K562 (cell line): Measurements from ENCODE around the gene HYCC2. TPM values are rescaled to one million over a fixed set of nuclear protein-coding genes. Genes with fewer than 3 reads are reported as not detected.

Experiments
- polyA plus RNA-seq, 8 experiments: library from polyadenylated mRNA; depleted of rRNA in 4 of 8; stranded (reverse) in 5 of 8; unstranded in 3 of 8; fragments of >200 nt; fragmentation: Nextera tagmentation in 2 of 8; fragmentation: Illumina TruSeq in 1 of 8; extraction: Ambion mirVana in 2 of 8; extraction: Trizol in 1 of 8; gene quantifications; 2 replicates each; pipeline versions ENCODE4 v1.2.1 to v1.2.3, GENCODE V29; 2011 to 2014; ENCODE audit warnings: inconsistent platforms in 1 of 8, missing spikeins in 1 of 8
- small RNA-seq: library from RNA; depleted of rRNA; stranded (forward); fragments of <200 nt; gene quantifications from one replicate; pipeline ENCODE3, GENCODE V24; 2014
- total RNA-seq, 7 experiments: library from RNA; depleted of rRNA in 6 of 7; stranded (reverse); fragments of >200 nt in 6 of 7; fragmentation: Illumina TruSeq in 2 of 7; extraction: Trizol in 2 of 7; gene quantifications; 2 replicates each; pipeline versions ENCODE4 v1.2.1 to v1.2.3, GENCODE V29; 2011 to 2021; ENCODE audit warnings: low replicate concordance in 1 of 7

Gene HYCC2
- total and polyA plus RNA-seq, 9 of the 15 experiments (the other 6 are each of a cell fraction or from before 2014, with no cell fraction given) = 5.4 to 20.0 (median 9.8) TPM

Small RNA genes lying within 50 kb of the gene (small RNA-seq; reads per million reads assigned to genes)
- gene RNU6-1206P = not detected

Other genes with a start within 250 kb of the HYCC2 start
Only the 7 nearest of the 8 such genes appear.
- 22.4 and 30.3 TPM in 2 replicates for gene PPIL3, start 182.6 kb downstream of the HYCC2 start, total RNA-seq (2014; rRNA removed)
- 42.1 and 45.9 TPM in 2 replicates for gene PPIL3, start 182.6 kb downstream of the HYCC2 start, total RNA-seq (2014; rRNA removed; fragmentation: Illumina TruSeq; extraction: Trizol)
- gene PPIL3, start 182.6 kb downstream of the HYCC2 start, total RNA-seq (2015; rRNA removed; fragmentation: Illumina TruSeq; extraction: Trizol) = 38.6 and 40.5 TPM in 2 replicates
- 24.3 and 26.5 TPM in 2 replicates for gene PPIL3, start 182.6 kb downstream of the HYCC2 start, total RNA-seq (2021)
- 65.0 and 66.2 TPM in 2 replicates for gene PPIL3, start 182.6 kb downstream of the HYCC2 start, polyA plus RNA-seq (2011; rRNA removed)
- gene PPIL3, start 182.6 kb downstream of the HYCC2 start, polyA plus RNA-seq (2014; fragmentation: Illumina TruSeq; extraction: Trizol) = 38.4 and 49.0 TPM in 2 replicates
- 10 to 100 TPM; 59.4 to 64.6 TPM for gene PPIL3, start 182.6 kb downstream of the HYCC2 start, polyA plus RNA-seq (2014; fragmentation: Nextera tagmentation; extraction: Ambion mirVana)
- 41.9 and 51.8 TPM in 2 replicates for gene PPIL3, start 182.6 kb downstream of the HYCC2 start, polyA plus RNA-seq (2014; rRNA removed)
- 26.7 and 29.4 TPM in 2 replicates for gene NIF3L1, start 182.3 kb downstream of the HYCC2 start, total RNA-seq (2014; rRNA removed)
- gene NIF3L1, start 182.3 kb downstream of the HYCC2 start, total RNA-seq (2014; rRNA removed; fragmentation: Illumina TruSeq; extraction: Trizol) = 44.7 and 45.6 TPM in 2 replicates
- 42.1 and 44.0 TPM in 2 replicates for gene NIF3L1, start 182.3 kb downstream of the HYCC2 start, total RNA-seq (2015; rRNA removed; fragmentation: Illumina TruSeq; extraction: Trizol)
- gene NIF3L1, start 182.3 kb downstream of the HYCC2 start, total RNA-seq (2021) = 28.1 and 33.3 TPM in 2 replicates
- gene NIF3L1, start 182.3 kb downstream of the HYCC2 start, polyA plus RNA-seq (2011; rRNA removed) = 89.5 and 90.8 TPM in 2 replicates
- gene NIF3L1, start 182.3 kb downstream of the HYCC2 start, polyA plus RNA-seq (2014; fragmentation: Illumina TruSeq; extraction: Trizol) = 51.2 and 64.4 TPM in 2 replicates
- 10 to 100 TPM; 79.3 to 80.0 TPM for gene NIF3L1, start 182.3 kb downstream of the HYCC2 start, polyA plus RNA-seq (2014; fragmentation: Nextera tagmentation; extraction: Ambion mirVana)
- 44.5 and 50.5 TPM in 2 replicates for gene NIF3L1, start 182.3 kb downstream of the HYCC2 start, polyA plus RNA-seq (2014; rRNA removed)
- 15.4 and 16.6 TPM in 2 replicates for gene ORC2, start 108.0 kb downstream of the HYCC2 start, total RNA-seq (2014; rRNA removed)
- 36.2 and 41.0 TPM in 2 replicates for gene ORC2, start 108.0 kb downstream of the HYCC2 start, total RNA-seq (2014; rRNA removed; fragmentation: Illumina TruSeq; extraction: Trizol)
- 28.1 and 30.9 TPM in 2 replicates for gene ORC2, start 108.0 kb downstream of the HYCC2 start, total RNA-seq (2015; rRNA removed; fragmentation: Illumina TruSeq; extraction: Trizol)
- 41.1 and 42.3 TPM in 2 replicates for gene ORC2, start 108.0 kb downstream of the HYCC2 start, total RNA-seq (2021)
- gene ORC2, start 108.0 kb downstream of the HYCC2 start, polyA plus RNA-seq (2011; rRNA removed) = 14.9 and 19.0 TPM in 2 replicates
- 24.2 and 25.8 TPM in 2 replicates for gene ORC2, start 108.0 kb downstream of the HYCC2 start, polyA plus RNA-seq (2014; fragmentation: Illumina TruSeq; extraction: Trizol)
- 1 to 10 TPM; 5.6 to 9.7 TPM for gene ORC2, start 108.0 kb downstream of the HYCC2 start, polyA plus RNA-seq (2014; fragmentation: Nextera tagmentation; extraction: Ambion mirVana)
- 17.9 and 18.4 TPM in 2 replicates for gene ORC2, start 108.0 kb downstream of the HYCC2 start, polyA plus RNA-seq (2014; rRNA removed)
- gene NDUFB3, start 330 bp upstream of the HYCC2 start, total RNA-seq (2014; rRNA removed) = 116 and 156 TPM in 2 replicates
- gene NDUFB3, start 330 bp upstream of the HYCC2 start, total RNA-seq (2014; rRNA removed; fragmentation: Illumina TruSeq; extraction: Trizol) = 202 and 209 TPM in 2 replicates
- gene NDUFB3, start 330 bp upstream of the HYCC2 start, total RNA-seq (2015; rRNA removed; fragmentation: Illumina TruSeq; extraction: Trizol) = 138 and 152 TPM in 2 replicates
- 127 and 142 TPM in 2 replicates for gene NDUFB3, start 330 bp upstream of the HYCC2 start, total RNA-seq (2021)
- 121 and 152 TPM in 2 replicates for gene NDUFB3, start 330 bp upstream of the HYCC2 start, polyA plus RNA-seq (2011; rRNA removed)
- gene NDUFB3, start 330 bp upstream of the HYCC2 start, polyA plus RNA-seq (2014; fragmentation: Illumina TruSeq; extraction: Trizol) = 126 and 130 TPM in 2 replicates
- 100 to 1,000 TPM; 679 to 786 TPM for gene NDUFB3, start 330 bp upstream of the HYCC2 start, polyA plus RNA-seq (2014; fragmentation: Nextera tagmentation; extraction: Ambion mirVana)
- 230 and 235 TPM in 2 replicates for gene NDUFB3, start 330 bp upstream of the HYCC2 start, polyA plus RNA-seq (2014; rRNA removed)
- gene CFLAR, start 44.5 kb upstream of the HYCC2 start, total RNA-seq (2014; rRNA removed) = 46.0 and 48.6 TPM in 2 replicates
- gene CFLAR, start 44.5 kb upstream of the HYCC2 start, total RNA-seq (2014; rRNA removed; fragmentation: Illumina TruSeq; extraction: Trizol) = 73.6 and 95.3 TPM in 2 replicates
- 32.9 and 39.4 TPM in 2 replicates for gene CFLAR, start 44.5 kb upstream of the HYCC2 start, total RNA-seq (2015; rRNA removed; fragmentation: Illumina TruSeq; extraction: Trizol)
- 66.4 and 78.4 TPM in 2 replicates for gene CFLAR, start 44.5 kb upstream of the HYCC2 start, total RNA-seq (2021)
- 55.5 and 102 TPM in 2 replicates for gene CFLAR, start 44.5 kb upstream of the HYCC2 start, polyA plus RNA-seq (2011; rRNA removed)
- gene CFLAR, start 44.5 kb upstream of the HYCC2 start, polyA plus RNA-seq (2014; fragmentation: Illumina TruSeq; extraction: Trizol) = 54.0 and 55.1 TPM in 2 replicates
- gene CFLAR, start 44.5 kb upstream of the HYCC2 start, polyA plus RNA-seq (2014; fragmentation: Nextera tagmentation; extraction: Ambion mirVana) = 10 to 100 TPM; 27.5 to 30.3 TPM
- gene CFLAR, start 44.5 kb upstream of the HYCC2 start, polyA plus RNA-seq (2014; rRNA removed) = 45.6 and 55.9 TPM in 2 replicates
- gene CASP10, start 111.5 kb upstream of the HYCC2 start, total RNA-seq (2014; rRNA removed) = 10.8 TPM in 2 replicates
- 17.4 and 19.7 TPM in 2 replicates for gene CASP10, start 111.5 kb upstream of the HYCC2 start, total RNA-seq (2014; rRNA removed; fragmentation: Illumina TruSeq; extraction: Trizol)
- gene CASP10, start 111.5 kb upstream of the HYCC2 start, total RNA-seq (2015; rRNA removed; fragmentation: Illumina TruSeq; extraction: Trizol) = 10.7 and 12.6 TPM in 2 replicates
- gene CASP10, start 111.5 kb upstream of the HYCC2 start, total RNA-seq (2021) = 12.1 and 12.2 TPM in 2 replicates
- gene CASP10, start 111.5 kb upstream of the HYCC2 start, polyA plus RNA-seq (2011; rRNA removed) = 20.4 and 21.9 TPM in 2 replicates
- gene CASP10, start 111.5 kb upstream of the HYCC2 start, polyA plus RNA-seq (2014; fragmentation: Illumina TruSeq; extraction: Trizol) = 9.9 and 10.6 TPM in 2 replicates
- 1 to 10 TPM; 7.1 to 7.2 TPM for gene CASP10, start 111.5 kb upstream of the HYCC2 start, polyA plus RNA-seq (2014; fragmentation: Nextera tagmentation; extraction: Ambion mirVana)
- 8.0 and 9.9 TPM in 2 replicates for gene CASP10, start 111.5 kb upstream of the HYCC2 start, polyA plus RNA-seq (2014; rRNA removed)
- 20.9 and 23.2 TPM in 2 replicates for gene CASP8, start 188.9 kb upstream of the HYCC2 start, total RNA-seq (2014; rRNA removed)
- 27.7 and 32.8 TPM in 2 replicates for gene CASP8, start 188.9 kb upstream of the HYCC2 start, total RNA-seq (2014; rRNA removed; fragmentation: Illumina TruSeq; extraction: Trizol)
- 27.7 and 31.4 TPM in 2 replicates for gene CASP8, start 188.9 kb upstream of the HYCC2 start, total RNA-seq (2015; rRNA removed; fragmentation: Illumina TruSeq; extraction: Trizol)
- gene CASP8, start 188.9 kb upstream of the HYCC2 start, total RNA-seq (2021) = 17.9 and 21.6 TPM in 2 replicates
- 15.1 and 16.6 TPM in 2 replicates for gene CASP8, start 188.9 kb upstream of the HYCC2 start, polyA plus RNA-seq (2011; rRNA removed)
- 20.7 and 24.8 TPM in 2 replicates for gene CASP8, start 188.9 kb upstream of the HYCC2 start, polyA plus RNA-seq (2014; fragmentation: Illumina TruSeq; extraction: Trizol)
- 10 to 100 TPM; 10.2 to 19.3 TPM for gene CASP8, start 188.9 kb upstream of the HYCC2 start, polyA plus RNA-seq (2014; fragmentation: Nextera tagmentation; extraction: Ambion mirVana)
- gene CASP8, start 188.9 kb upstream of the HYCC2 start, polyA plus RNA-seq (2014; rRNA removed) = 15.5 and 19.4 TPM in 2 replicates